Activated T-cell treated with anti-CD3 and anti-CD28 coated beads, Interleukin-2, amount 50 U/mL, for 4 hours (primary cell): ENCODE data around the gene TAF12. TPM values are rescaled to one million over a fixed set of nuclear protein-coding genes. Genes with fewer than 3 reads are reported as not detected.

Experiments
- total RNA-seq, 3 donors: library from RNA; stranded (reverse); gene quantifications; one replicate each; pipeline ENCODE4 v1.2.1, GENCODE V29; 2021

Gene TAF12
- total RNA-seq, 3 donors from 2014 or later, result 34.4 to 38.9 (median 36.5) TPM

Other genes starting within 250 kb of the TAF12 start
- 100 to 1,000 TPM; 106 to 149 (median 139) TPM for gene RCC1, start 137.0 kb downstream of the TAF12 start, total RNA-seq
- 10 to 100 TPM; 37.4 to 44.1 (median 37.7) TPM for gene TRNAU1AP, start 90.0 kb downstream of the TAF12 start, total RNA-seq
- not detected for gene RAB42, start 50.8 kb downstream of the TAF12 start, total RNA-seq
- not detected for gene RNU11, start 5.5 kb upstream of the TAF12 start, total RNA-seq
- 10 to 100 TPM; 19.5 to 22.9 (median 20.8) TPM for gene GMEB1, start 25.7 kb upstream of the TAF12 start, total RNA-seq
- 100 to 1,000 TPM in 1 of 3 donors, 10 to 100 TPM in 2; 99.4 to 101 (median 99.8) TPM for gene YTHDF2, start 93.9 kb upstream of the TAF12 start, total RNA-seq
- gene OPRD1, start 169.1 kb upstream of the TAF12 start, total RNA-seq, result not detected